Coronary artery (tissue), 2 donors: ENCODE data around the gene CACNA1E.
A peak's percentile ranks its signal among the peaks of the same experiment; 100 is the strongest.

Source experiments
- DNase-seq: peaks from one replicate; pipeline ENCODE4 v3.0.0-alpha.2; 2017; ENCODE audit warnings: low spot score
- H3K27ac ChIP-seq, 2 donors: fragments of 200-600 bp; sonication (generic); one replicate each; pipeline ENCODE4 v1.5.1; 2016 to 2019
- H3K4me3 ChIP-seq: fragments of 200-600 bp; sonication (generic); 2 replicates; pipeline ENCODE4 v1.5.1; 2016; ENCODE audit warnings: mild to moderate bottlenecking, moderate library complexity
- CTCF ChIP-seq: fragments of 200-600 bp; sonication (generic); IDR thresholded peaks from one replicate; pipeline ENCODE4 v1.5.1; 2019; ENCODE audit warnings: antibody characterized with exemption

The CACNA1E gene

GRCh38 chr1:181777812-181778211, 294.5 kb downstream of the CACNA1E start:
- no peak for DNase-seq
- TF ChIP-seq CTCF = no peak
- no peak overlapping the region for H3K27ac ChIP-seq

GRCh38 chr1:181778640-181779260, 295.4 kb downstream of the CACNA1E start:
- peak; percentile 31 for DNase-seq
- H3K4me3 ChIP-seq = no peak overlapping the region
- H3K27ac ChIP-seq = no peak overlapping the region
- TF ChIP-seq CTCF = no peak

More at GRCh38 chr1:181777812-181778211, 294.5 kb downstream of the CACNA1E start:
- H3K4me3 ChIP-seq = no peak overlapping the region

GRCh38 chr1:181779343-181779742, 296.0 kb downstream of the CACNA1E start:
- no peak overlapping the region for H3K27ac ChIP-seq
- no peak for TF ChIP-seq CTCF
- DNase-seq = peak; percentile 33
- H3K4me3 ChIP-seq = no peak overlapping the region

GRCh38 chr1:181783208-181783607, 299.9 kb downstream of the CACNA1E start:
- Histone ChIP-seq H3K4me3 (no peak overlapping the region), H3K27ac (no peak overlapping the region)
- DNase-seq = no peak
- no peak for TF ChIP-seq CTCF

GRCh38 chr1:181784039-181784683, 300.8 kb downstream of the CACNA1E start:
- TF ChIP-seq CTCF = no peak
- no peak overlapping the region for H3K4me3 ChIP-seq
- no peak for DNase-seq
- H3K27ac ChIP-seq = no peak overlapping the region

- Histone ChIP-seq H3K4me3 (no peak overlapping the region), H3K27ac (no peak overlapping the region)
- DNase-seq = no peak
- TF ChIP-seq CTCF = no peak
These were observed 306.1 kb downstream of the CACNA1E start for GRCh38 chr1:181789395-181789794.

- Histone ChIP-seq H3K27ac (no peak overlapping the region), H3K4me3 (no peak overlapping the region)
- no peak for TF ChIP-seq CTCF
- DNase-seq = no peak
These were observed 308.4 kb downstream of the CACNA1E start for GRCh38 chr1:181791721-181792120.
